Left ventricle myocardium superior (tissue), 1 donor: Measurements from ENCODE around the gene RNLS. TPM values are rescaled to one million over a fixed set of nuclear protein-coding genes. Genes with fewer than 3 reads are reported as not detected.
A peak's percentile ranks its signal among the peaks of the same experiment; 100 is the strongest.
"Not testable (repeated sequence)": the region's sequence is repeated elsewhere in the genome, so short reads cannot be mapped to it uniquely, and the experiment has no call there.

Source experiments
- ATAC-seq: fragments of 200-7000 bp; cut with Tn5 transposase; one replicate; pipeline ENCODE4 v1.9.1; 2020; ENCODE audit warnings: mild to moderate bottlenecking, moderate library complexity
- DNase-seq: peaks from one replicate; pipeline ENCODE4 v3.0.0-alpha.2; 2020
- intact Hi-C: fragments of 100-400 bp; cut with micrococcal nuclease; formaldehyde crosslinking; loops from one replicate; pipeline ENCODE4 v1.11.0; 2022
- total RNA-seq: library from RNA; stranded (reverse); fragmentation: NEBNext Ultra II Directional; extraction: Animal tissue kit (Norgen Biotek cat#: 25700); gene quantifications from one replicate; pipeline ENCODE4 v1.2.1, GENCODE V29; 2021
- donor health status: DM: no; HTN: yes; CAD: no; lungs with severe emphysema.

The RNLS gene
- total RNA-seq, 1 donor from 2014 or later, result 23.1 TPM

DNA sequence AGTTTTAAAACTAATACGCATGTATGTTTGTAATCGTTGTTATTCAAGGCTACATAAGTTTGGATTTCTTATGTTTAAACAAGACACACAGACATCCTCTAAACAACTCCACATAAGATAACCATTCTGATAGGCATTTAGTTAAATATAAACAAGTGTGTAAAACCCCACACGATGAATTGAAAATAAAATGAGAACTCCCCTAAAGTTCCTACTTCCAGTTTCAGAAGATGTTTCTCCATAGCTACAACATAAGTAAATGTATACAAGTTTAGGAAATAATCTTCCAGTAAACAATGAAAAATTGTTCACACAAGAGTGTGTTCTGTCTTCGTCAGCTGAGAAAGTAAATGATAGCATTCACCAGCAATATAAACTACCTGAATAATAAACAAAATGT, 246.8 kb downstream of the RNLS start:
- intact Hi-C loops, result no loop called here
- no peak for DNase-seq
- ATAC-seq, result no peak

- DNase-seq, result no peak
- ATAC-seq, result no peak
- intact Hi-C loops, result no loop called here
These were observed 249.9 kb downstream of the RNLS start for GRCh38 chr10:88333248-88333630.

DNA sequence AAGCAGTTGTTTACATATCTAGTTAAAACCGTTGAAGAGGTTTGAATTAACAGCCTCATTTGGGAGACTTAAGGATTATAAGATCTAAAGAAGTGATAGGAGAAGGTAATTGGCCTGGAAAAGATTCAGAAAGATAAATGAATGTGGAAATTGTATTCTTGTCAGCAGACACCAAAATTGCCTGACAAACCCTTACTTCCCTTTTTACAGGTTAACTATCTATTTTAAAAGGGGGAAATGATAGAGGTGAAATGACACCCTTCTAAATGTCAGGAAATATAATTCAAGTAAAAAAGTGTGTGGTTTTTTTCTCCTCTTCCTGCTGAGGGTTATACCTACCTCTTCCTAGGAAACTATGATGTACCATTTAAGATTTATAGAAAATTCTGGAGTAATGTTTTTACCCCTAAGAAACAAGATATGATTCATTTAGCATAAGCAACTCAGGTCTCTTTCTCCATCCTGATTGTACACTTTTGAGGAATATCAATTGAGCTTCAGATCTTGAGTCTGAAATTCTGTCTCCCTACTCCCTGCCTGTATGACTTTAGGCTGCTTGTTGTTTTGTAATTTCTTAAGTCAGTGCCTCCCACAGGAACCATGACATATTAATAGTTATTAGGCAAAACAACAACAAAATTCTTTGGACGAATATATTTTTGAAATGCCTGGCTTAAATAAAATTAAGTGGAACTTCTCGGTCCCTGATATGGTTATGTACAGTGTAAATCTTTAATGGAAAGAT, 250.4 kb downstream of the RNLS start:
- intact Hi-C loops, result no loop called here
- ATAC-seq (no peak), DNase-seq (no peak)

DNA sequence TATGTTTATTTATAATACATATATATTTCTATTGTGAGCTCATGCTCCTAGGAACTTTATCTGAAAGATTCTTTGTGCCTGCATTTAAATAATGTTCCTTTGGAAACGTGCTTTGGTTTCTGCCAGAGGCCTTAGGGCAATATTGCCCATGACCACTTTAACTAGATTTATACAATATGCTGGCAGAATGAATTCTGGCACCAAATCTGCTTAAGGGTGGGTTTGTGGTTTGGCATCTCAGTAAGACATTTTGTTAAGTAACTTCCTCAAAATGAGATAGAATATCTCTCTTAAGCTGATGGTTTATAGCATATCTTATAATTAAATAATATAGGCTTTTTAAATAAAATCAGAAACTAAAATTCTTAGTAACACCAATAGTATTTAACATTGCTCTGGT, 252.9 kb downstream of the RNLS start:
- intact Hi-C loops, result no loop called here
- no peak for ATAC-seq
- DNase-seq, result no peak

- intact Hi-C loops, result no loop called here
- DNase-seq (no peak), ATAC-seq (no peak)
These were observed 260.6 kb downstream of the RNLS start for GRCh38 chr10:88322324-88323063.

DNA sequence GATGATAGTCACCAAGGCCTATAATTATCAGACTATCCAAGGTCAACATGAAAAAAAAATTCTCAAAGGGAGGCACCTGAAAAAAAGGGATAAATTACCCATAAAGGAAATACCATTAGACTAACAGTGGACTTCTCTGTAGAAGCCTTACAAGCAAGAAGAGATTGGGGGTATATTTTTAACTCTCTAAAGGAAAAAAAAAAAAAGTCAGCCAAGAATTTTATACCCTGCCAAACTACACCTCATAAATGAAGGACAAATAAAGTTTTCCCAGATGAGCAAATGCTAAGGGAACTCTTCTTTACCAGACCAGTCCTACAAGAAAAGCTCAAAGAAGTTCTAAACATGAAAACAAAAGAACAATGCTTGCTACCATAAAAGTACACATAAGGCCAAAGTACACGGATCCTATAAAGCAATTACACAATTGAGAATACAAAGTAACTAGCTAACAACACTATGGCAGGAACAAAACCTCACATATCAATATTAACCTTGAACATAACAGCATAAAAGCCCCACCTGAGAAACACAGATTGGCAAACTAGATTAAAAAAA, 263.1 kb downstream of the RNLS start:
- no peak for ATAC-seq
- intact Hi-C loops, result no loop called here
- no peak for DNase-seq

DNA sequence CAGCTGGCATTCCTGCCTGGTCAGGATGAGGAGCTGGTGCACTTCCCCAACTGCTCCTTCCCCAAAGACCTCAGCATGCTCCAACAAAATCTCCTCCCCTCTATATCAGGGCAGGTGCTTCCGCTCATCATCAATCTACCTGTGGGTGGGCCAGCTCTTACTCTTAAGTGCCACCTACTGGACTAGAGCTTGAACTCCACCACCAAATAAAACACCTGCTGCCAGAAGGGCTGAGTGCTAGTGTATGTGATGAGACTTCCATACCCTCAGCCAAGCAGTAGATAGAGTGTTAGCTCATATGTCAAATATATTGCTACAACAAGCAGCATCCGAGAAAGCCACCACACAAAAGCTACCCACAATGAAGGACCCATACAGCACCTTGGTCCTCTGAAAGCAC, 264.3 kb downstream of the RNLS start:
- ATAC-seq (no peak), DNase-seq (no peak)
- intact Hi-C loops, result no loop called here

DNA sequence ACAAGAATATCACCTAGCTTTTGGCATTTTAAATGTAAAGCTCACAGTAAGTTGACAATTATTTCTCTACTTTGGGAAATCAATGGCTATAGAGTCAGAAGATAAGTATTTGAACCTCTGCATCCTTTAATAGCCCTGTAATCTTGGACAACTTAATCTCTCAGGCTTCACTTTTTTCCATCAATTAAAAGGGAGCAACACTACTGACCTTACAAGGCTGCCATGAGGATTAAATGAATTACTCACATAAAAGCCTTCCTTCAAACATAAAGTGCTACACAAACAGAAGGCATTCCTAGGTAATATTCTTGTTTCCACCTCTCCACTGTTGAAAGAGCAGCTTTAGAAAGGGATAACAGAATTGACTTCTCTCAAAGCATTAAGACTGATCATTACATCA, 266.0 kb downstream of the RNLS start:
- DNase-seq (no peak), ATAC-seq (no peak)
- intact Hi-C loops, result no loop called here

- DNase-seq (no peak), ATAC-seq (no peak)
- intact Hi-C loops, result no loop called here
These were observed 266.7 kb downstream of the RNLS start for GRCh38 chr10:88316292-88316861.

DNA sequence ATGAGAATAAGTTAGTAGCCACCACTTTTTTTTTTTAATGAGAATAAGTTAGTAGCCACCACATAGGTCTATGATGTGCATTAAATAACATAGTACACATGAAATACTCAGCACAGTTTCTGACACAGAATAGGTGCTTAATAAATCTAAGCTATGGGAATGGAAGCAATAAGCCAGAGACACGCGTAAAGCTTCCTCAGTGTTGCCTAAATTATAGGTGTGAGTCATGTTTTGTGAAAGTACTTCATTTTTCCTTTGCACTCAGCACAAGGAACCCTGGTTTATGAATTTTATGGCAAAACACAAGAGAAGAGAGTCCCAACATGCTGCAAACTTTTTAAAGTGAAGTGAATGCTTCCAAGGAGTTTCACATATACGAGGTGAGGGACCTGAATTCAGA, 267.4 kb downstream of the RNLS start:
- intact Hi-C loops, result no loop called here
- ATAC-seq (no peak), DNase-seq (no peak)

DNA sequence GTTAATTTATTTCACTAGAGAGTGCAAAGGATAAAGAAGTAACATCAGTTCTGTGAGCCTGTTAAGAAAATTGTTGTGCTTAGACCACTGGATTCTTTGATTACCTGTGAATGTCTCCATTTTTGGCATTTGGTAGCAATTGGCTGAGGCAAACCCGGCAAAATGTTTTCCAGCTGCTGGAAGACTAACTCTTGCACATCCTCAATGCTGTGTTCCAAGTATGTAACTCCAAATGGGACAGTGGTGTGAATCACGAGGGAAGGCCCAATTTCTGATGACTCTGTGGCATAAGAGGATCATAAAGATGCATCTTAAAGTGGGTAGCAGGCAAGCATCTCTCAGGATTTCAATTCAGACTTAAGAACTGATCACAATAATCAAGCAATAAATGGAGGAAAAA, 268.8 kb downstream of the RNLS start:
- ATAC-seq (peak; percentile 15), DNase-seq (no peak)
- intact Hi-C loops, result no loop called here

GRCh38 chr10:88313878-88314277, 269.2 kb downstream of the RNLS start:
- DNase-seq (no peak), ATAC-seq (no peak)
- intact Hi-C loops, result no loop called here

DNA sequence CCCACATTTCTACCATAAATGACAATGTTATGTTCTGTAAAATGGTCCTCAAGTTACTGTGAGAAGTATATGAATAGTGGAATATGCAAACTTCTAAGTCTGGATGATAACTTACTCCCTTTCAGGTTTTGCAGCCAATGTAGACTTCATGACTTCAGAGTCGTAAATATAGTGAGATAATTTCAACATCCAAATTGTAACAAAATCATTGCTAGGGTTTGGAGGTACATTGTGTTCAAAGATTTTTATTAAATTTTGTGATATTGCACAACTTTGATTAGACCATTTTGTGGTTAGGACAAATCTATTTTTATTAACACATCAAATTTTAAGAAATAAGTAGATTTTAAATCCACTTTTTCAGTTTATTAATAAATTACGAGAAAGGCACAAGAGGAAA, 270.3 kb downstream of the RNLS start:
- ATAC-seq, result no peak
- intact Hi-C loops, result no loop called here

GRCh38 chr10:88311264-88311663, 271.9 kb downstream of the RNLS start:
- intact Hi-C loops, result no loop called here
- no peak for ATAC-seq

More for the DNA sequence above, 270.3 kb downstream of the RNLS start:
- no peak for DNase-seq

GRCh38 chr10:88309365-88309764, 273.8 kb downstream of the RNLS start:
- intact Hi-C loops, result no loop called here
- DNase-seq, result no peak
- ATAC-seq, result no peak

More at GRCh38 chr10:88311264-88311663, 271.9 kb downstream of the RNLS start:
- no peak for DNase-seq

DNA sequence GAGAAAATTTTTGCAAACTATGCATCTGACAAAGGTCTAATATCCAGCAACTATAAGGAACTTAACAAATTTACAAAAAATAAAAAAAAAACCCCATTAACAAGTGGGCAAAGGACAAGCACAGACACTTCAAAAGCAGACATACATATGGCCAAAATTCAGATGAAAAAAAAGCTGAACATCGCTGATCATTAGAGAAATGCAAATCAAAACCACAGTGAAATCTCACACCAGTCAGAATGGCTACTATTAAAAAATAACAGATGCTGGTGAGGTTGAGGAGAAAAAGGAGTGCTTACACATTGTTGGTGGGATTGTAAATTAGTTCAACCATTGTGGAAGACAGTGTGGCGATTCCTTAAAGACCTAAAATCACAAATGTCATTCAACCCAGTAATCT, 274.8 kb downstream of the RNLS start:
- DNase-seq, ATAC-seq, intact Hi-C loops: not testable (repeated sequence)

- no peak for DNase-seq
- intact Hi-C loops, result no loop called here
- ATAC-seq, result no peak
These were observed 283.3 kb downstream of the RNLS start for GRCh38 chr10:88299787-88300186.

DNA sequence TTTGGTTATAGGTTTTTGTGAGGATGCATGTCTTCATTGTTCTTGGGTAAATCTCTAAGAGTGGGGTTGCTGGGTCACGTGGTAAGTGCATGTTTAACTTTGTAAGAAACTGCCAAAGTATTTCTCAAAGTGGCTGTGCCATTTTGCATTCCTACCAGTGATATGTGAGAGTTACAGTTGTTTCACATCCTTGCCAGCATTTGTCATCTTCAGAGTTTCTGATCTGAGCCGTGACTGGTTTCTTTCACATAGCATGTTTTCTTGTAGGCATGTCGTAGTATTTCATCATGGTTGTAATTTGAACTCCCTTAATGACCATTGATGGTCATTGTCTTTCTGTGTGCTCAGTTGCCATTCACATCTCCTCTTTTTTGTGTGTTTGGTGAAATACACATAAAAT, 286.0 kb downstream of the RNLS start:
- no peak for ATAC-seq
- intact Hi-C loops, result no loop called here
- no peak for DNase-seq

DNA sequence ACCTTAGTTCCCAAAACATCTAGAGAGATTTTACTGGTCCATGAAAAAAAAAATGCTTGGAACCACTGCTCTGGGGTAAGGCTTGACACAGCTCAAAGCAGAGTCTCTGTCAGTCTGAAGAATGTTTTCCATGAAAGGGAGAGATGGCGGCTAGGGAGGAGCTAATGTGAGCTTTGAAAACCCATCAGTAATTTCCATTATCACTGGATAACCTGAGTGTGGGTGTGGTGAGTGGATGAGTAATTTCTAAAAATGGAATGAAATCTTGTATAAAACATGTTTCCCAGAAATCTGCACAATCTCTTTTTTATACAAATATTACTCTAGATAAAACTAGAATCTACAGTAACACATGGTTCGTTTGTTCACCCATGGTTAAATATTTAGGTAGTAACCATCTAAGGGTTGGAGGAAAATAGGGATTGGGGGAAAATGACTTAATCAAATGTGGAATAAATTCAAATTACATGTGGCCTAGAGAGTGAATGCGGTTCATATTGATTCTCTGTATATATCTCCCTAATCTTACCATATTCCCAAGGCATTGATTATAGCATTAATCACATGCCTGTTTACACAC, 289.4 kb downstream of the RNLS start:
- intact Hi-C loops, result no loop called here
- ATAC-seq (no peak), DNase-seq (no peak)

- DNase-seq (no peak), ATAC-seq (no peak)
- intact Hi-C loops, result no loop called here
These were observed 290.0 kb downstream of the RNLS start for GRCh38 chr10:88293073-88293472.
